Spinal cord (tissue), 10 donors: ENCODE results near the gene KMT2D. TPM values are rescaled to one million over a fixed set of nuclear protein-coding genes. Genes with fewer than 3 reads are reported as not detected.

Experiments
- DNase-seq, 6 donors: peaks; one replicate each; pipeline versions ENCODE4 v3.0.0 to v3.0.0-alpha.2; 2013 to 2015; ENCODE audit warnings: low spot score in 6 of 6, low read depth in 4 of 6
- H3K27ac ChIP-seq: one replicate; pipeline ENCODE4 v1.5.1; 2013; ENCODE audit warnings: low read depth, low read length, control low read depth
- H3K27me3 ChIP-seq: one replicate; pipeline ENCODE4 v1.6.1; 2013; ENCODE audit warnings: low read length; ENCODE audit not compliant: control insufficient read depth, insufficient read depth
- H3K36me3 ChIP-seq: one replicate; pipeline ENCODE4 v1.6.1; 2013; ENCODE audit warnings: low read length; ENCODE audit not compliant: control insufficient read depth, insufficient read depth
- H3K4me1 ChIP-seq: one replicate; pipeline ENCODE4 v1.6.1; 2013; ENCODE audit warnings: low read length; ENCODE audit not compliant: control insufficient read depth, insufficient read depth
- H3K4me3 ChIP-seq: one replicate; pipeline ENCODE4 v1.5.1; 2013; ENCODE audit warnings: low read depth, low read length, control low read depth
- H3K9me3 ChIP-seq: one replicate; pipeline ENCODE4 v1.6.1; 2013; ENCODE audit warnings: low read length; ENCODE audit not compliant: control insufficient read depth, insufficient read depth
- WGBS: methylation state at CpG from one replicate; pipeline ENCODE4 v1.1.5; 2013; ENCODE audit warnings: missing lambda C conversion rate; ENCODE audit not compliant: insufficient coverage; 5-methylcytosine and 5-hydroxymethylcytosine counted together
- polyA plus RNA-seq, 2 donors: library from polyadenylated mRNA; unstranded; fragments of 120-200 nt; gene quantifications; one replicate each; pipeline ENCODE4 v1.2.1, GENCODE V29; 2013; ENCODE audit not compliant: insufficient read length in 2 of 2
- total RNA-seq, 2 donors: library from RNA; depleted of rRNA in 1 of 2; stranded (reverse); fragments of 120-200 nt in 1 of 2; fragments of >200 nt in 1 of 2; gene quantifications; one replicate each; pipeline versions ENCODE4 v1.2.3 to v1.2.4, GENCODE V29; 2013 to 2014
- donor health status: healthy.

Gene KMT2D
- total and polyA plus RNA-seq, 4 donors, result 27.2 to 43.2 (median 40.6) TPM

GRCh38 chr12:49044660-49045059, 15.9 kb downstream of the KMT2D start:
- Histone ChIP-seq H3K9me3 (no peaks in the 10 kb centered on the region), H3K4me3 (no peak overlapping the region), H3K27me3 (no peaks in the 10 kb centered on the region), H3K27ac (no peak overlapping the region), H3K4me1 (no peaks in the 10 kb centered on the region), H3K36me3 (peaks cover 97% of the 10 kb centered on the region)
- WGBS, result 97% methylated on average over 12 of the region's 12 CpGs
- no peak for DNase-seq

GRCh38 chr12:49043856-49044258, 16.7 kb downstream of the KMT2D start:
- WGBS, result 51% methylated on average over 8 of the region's 11 CpGs
- no peaks in the 10 kb centered on the region for H3K9me3 ChIP-seq
- peak in 1 of 6 donors; percentile 30 for DNase-seq

GRCh38 chr12:49043241-49043640, 17.4 kb downstream of the KMT2D start:
- 90% methylated on average over 4 of the region's 4 CpGs for WGBS
- H3K9me3 ChIP-seq, result no peaks in the 10 kb centered on the region
- H3K4me1 ChIP-seq, result no peaks in the 10 kb centered on the region
- DNase-seq, result no peak
- H3K27me3 ChIP-seq, result no peaks in the 10 kb centered on the region
- H3K4me3 ChIP-seq, result no peak overlapping the region
- no peak overlapping the region for H3K27ac ChIP-seq
- H3K36me3 ChIP-seq, result peaks cover 99% of the 10 kb centered on the region

More at GRCh38 chr12:49043856-49044258, 16.7 kb downstream of the KMT2D start:
- H3K36me3 ChIP-seq, result peaks cover 98% of the 10 kb centered on the region
- no peaks in the 10 kb centered on the region for H3K27me3 ChIP-seq
- no peaks in the 10 kb centered on the region for H3K4me1 ChIP-seq
- no peak overlapping the region for H3K4me3 ChIP-seq
- no peak overlapping the region for H3K27ac ChIP-seq

GRCh38 chr12:49041881-49042484, 18.6 kb downstream of the KMT2D start:
- no peaks in the 10 kb centered on the region for H3K27me3 ChIP-seq
- no peaks in the 10 kb centered on the region for H3K9me3 ChIP-seq
- no peaks in the 10 kb centered on the region for H3K4me1 ChIP-seq
- H3K27ac ChIP-seq, result no peak overlapping the region
- H3K36me3 ChIP-seq, result peaks cover 100% of the 10 kb centered on the region
- no peak overlapping the region for H3K4me3 ChIP-seq
- 98% methylated on average over 9 of the region's 18 CpGs for WGBS
- no peak for DNase-seq

GRCh38 chr12:49041036-49041880, 19.3 kb downstream of the KMT2D start:
- H3K36me3 ChIP-seq, result peaks cover 100% of the 10 kb centered on the region
- H3K27ac ChIP-seq, result no peak overlapping the region
- H3K4me3 ChIP-seq, result no peak overlapping the region
- H3K4me1 ChIP-seq, result no peaks in the 10 kb centered on the region
- no peak for DNase-seq
- 95% methylated on average over 25 of the region's 31 CpGs for WGBS
- H3K9me3 ChIP-seq, result no peaks in the 10 kb centered on the region
- H3K27me3 ChIP-seq, result no peaks in the 10 kb centered on the region

GRCh38 chr12:49040364-49040855, 20.2 kb downstream of the KMT2D start:
- WGBS, result 94% methylated on average over 14 of the region's 14 CpGs
- Histone ChIP-seq H3K27me3 (no peaks in the 10 kb centered on the region), H3K36me3 (peaks cover 97% of the 10 kb centered on the region), H3K4me3 (no peak overlapping the region), H3K9me3 (no peaks in the 10 kb centered on the region), H3K27ac (no peak overlapping the region), H3K4me1 (no peaks in the 10 kb centered on the region)
- no peak for DNase-seq

GRCh38 chr12:49039421-49040363, 20.9 kb downstream of the KMT2D start:
- 94% methylated on average over 30 of the region's 30 CpGs for WGBS
- Histone ChIP-seq H3K9me3 (no peaks in the 10 kb centered on the region), H3K4me1 (no peaks in the 10 kb centered on the region), H3K27me3 (no peaks in the 10 kb centered on the region), H3K36me3 (peaks cover 96% of the 10 kb centered on the region), H3K4me3 (no peak overlapping the region), H3K27ac (no peak overlapping the region)
- no peak for DNase-seq

- WGBS, result 94% methylated on average over 19 of the region's 20 CpGs
- no peak for DNase-seq
- no peak overlapping the region for H3K4me3 ChIP-seq
- H3K36me3 ChIP-seq, result peaks cover 96% of the 10 kb centered on the region
- no peaks in the 10 kb centered on the region for H3K27me3 ChIP-seq
- H3K4me1 ChIP-seq, result no peaks in the 10 kb centered on the region
- H3K27ac ChIP-seq, result no peak overlapping the region
- no peaks in the 10 kb centered on the region for H3K9me3 ChIP-seq
Measured at GRCh38 chr12:49038291-49038955, 22.2 kb downstream of the KMT2D start.

- WGBS, result 91% methylated on average over 7 of the region's 7 CpGs
- H3K36me3 ChIP-seq, result peaks cover 96% of the 10 kb centered on the region
Measured at GRCh38 chr12:49037947-49038237, 22.7 kb downstream of the KMT2D start.

More at GRCh38 chr12:49037947-49038237, 22.7 kb downstream of the KMT2D start:
- DNase-seq, result no peak
- no peaks in the 10 kb centered on the region for H3K27me3 ChIP-seq
- peaks cover 4% of the 10 kb centered on the region for H3K4me1 ChIP-seq
- H3K27ac ChIP-seq, result no peak overlapping the region
- H3K4me3 ChIP-seq, result no peak overlapping the region
- no peaks in the 10 kb centered on the region for H3K9me3 ChIP-seq
